NCI-H146 treated with DMSO at 0.1 percent for 48 hours (cell line): ENCODE measurements around the gene SULT1B1.
"Not testable (repeated sequence)": the region's sequence is repeated elsewhere in the genome, so short reads cannot be mapped to it uniquely, and the experiment has no call there.

Experiments
- DNase-seq: peaks from one replicate; lab custom pipeline; 2025; ENCODE audit not compliant: unreplicated experiment; lab: John Stamatoyannopoulos, UW

The SULT1B1 gene

DNA sequence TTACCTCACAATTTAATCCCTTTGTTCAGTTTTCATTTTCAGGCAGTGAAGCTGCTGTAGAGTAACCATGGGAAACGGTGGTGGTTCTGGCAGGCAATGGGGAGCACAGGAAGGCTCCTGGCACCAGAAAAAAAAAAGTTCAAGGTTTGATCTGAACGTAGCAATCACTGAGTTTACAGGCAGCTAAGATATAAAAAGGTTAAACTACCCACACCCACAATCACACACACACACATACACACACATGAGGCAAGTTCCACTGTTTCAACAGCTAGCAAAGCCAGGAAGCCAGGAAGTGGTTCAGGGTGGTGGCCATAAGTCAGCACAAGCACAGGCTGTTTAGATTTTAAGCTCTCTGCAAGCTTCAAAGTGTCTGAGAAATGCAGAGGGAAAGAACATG, at the start of gene SULT1B1:
Gene SULT1B1 (minus strand): TSS at position 166 of the 400 bp plus-strand sequence. CDS start 5,403 bp downstream, outside the sequence.
- DNase-seq: no peak

DNA sequence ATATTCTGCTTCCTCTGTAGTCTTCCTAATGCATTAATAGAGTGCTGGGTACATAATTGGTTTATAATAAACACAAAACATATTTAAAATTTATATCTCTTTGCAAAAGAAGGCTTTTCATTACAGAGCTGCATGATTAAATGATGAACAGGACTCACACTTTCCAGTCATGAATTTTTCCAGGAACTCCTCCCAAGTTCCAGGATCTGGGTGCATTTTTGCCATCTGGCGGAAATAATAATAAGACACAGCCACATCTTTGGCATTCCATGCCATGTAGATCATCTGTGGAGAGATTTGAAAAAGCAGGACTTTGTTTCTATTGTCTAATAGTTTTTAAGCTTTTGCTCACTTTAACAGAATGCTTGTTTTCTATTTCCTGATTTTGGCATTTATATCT, 40.2 kb upstream of the SULT1B1 start:
- DNase-seq: no peak

DNA sequence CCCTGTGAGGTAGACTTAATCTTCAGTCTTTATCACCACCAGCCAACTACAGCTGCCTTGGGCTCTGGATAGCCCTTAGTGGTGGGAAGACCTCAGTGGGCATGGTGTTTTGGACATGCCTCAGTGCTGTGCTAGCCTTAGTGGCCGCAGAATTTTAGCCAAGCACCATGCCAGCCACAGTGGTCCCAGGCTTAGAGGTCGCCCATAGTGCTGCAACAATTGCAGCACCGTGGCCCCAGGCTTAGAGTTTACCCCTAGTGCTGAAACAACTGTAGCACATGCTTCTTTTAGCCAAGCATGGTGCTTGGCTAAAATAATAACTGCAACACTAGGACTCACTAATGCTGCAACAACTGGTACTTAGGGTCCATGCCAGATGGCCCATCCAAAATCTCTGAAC, 38.9 kb upstream of the SULT1B1 start:
- no peak for DNase-seq

DNA sequence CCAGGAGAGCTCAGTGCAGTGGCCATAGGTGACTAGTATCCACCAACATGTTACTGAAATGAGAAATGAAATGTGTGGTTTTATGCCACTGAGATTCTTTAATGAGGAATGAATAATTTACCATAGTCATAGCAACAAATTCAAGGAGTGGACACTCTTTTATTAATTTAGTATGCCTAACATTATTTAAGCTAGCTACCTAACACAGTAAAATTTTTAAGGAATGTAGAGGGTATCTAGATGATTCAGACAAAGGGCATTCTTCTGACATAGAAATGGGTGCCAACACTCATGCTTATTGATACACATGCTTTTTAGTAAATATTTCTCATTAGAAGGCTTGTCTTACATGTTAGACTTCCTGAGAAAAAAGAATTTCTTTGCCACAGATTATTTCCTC, 33.3 kb upstream of the SULT1B1 start:
- DNase-seq: no peak

DNA sequence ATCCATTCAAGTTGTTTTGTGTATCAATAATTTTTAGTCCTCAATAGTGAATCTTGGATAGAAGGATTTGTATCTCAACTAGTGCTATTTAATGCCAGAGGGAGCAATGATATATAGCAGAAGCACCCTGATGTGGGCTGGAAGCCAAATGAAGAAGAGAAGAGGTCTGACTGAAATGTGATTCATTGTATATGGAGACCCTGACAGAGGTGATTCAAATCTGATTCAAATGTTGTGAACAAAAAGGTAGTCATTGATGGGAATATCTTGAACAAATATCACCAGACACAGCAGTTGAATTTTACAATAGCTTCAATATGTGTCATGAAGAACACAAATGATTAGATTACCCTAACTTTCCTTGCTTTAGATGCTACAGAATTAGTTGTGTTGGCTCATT, 27.5 kb upstream of the SULT1B1 start:
- no peak for DNase-seq

DNA sequence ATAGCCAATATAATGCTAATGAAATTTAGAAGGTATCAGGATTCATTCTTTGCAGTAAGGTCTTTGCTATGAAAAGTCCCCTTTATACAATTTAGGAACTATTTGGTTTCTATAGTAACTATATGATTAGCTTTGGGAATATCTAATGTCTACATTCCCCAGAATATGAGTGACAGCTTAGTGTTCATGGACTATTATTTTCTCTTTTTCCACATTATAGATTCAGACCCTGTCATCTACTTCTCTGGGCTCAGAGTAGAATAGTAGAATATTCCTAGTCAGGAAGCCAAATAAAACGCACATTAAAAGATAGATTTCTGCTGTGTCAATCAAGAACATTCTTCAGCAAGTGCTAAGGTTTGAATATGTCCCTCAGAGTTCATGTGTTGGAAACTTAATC, 26.1 kb upstream of the SULT1B1 start:
- DNase-seq: no peak

DNA sequence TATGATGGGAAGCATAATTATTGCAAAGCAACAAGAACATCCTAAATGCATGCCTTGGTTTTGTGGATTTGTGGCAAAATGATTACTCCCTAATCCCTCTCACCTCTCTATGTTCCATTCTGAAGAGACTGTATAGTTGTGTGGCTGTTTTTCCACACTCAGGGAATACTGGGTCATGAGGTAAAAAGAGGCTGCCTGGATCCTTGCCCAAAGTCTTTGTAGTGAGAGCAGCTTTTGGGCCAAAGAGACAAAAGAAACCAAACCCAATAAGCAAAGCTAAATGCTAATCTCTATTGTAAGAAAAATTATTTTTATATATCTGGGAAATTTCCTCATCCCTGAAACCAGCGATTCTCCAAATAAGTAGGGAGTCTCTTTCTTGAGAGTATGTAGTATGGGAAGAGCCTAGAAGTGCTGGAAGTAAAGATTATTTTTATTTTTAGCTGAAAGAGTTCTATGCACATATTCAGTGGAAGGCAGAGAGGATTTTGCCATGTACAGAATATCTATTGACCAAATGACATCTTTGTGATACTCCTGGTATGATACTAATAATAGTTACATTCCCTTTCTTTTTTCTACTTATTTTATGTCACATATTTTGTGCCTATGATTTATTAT, 24.9 kb upstream of the SULT1B1 start:
- no peak for DNase-seq

DNA sequence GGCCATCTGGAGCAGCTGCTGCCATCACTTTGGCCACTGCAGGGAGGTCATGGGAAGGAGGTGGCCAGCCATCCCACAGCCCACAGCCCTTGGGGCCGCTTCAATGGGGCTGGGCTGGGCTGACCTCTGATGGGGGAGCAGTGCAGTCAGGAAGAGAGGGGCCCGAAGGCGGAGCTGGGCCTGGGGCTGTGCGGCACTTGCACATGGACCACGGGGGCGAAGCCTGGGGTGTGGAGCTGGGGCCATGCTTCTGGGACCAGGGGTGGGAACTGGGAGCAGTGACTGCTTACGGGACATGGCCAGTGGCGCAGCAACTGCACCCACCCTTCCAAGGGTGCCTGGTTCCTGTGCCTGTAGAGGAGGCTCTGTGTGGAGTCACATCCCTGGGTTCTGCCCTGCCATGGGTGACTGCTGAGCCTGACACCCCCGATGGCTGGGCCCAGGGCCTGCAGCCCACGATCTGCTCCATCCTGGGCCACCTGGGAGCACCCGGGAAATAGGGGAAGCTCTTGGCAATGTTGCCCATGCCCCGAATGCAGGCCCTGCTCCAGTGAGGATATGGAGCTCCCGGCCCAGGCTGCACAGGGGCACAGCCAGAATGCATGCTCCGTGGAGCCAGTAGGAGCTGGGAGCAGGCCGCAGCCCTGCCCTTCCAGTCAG, 22.4 kb upstream of the SULT1B1 start:
- no peak for DNase-seq

DNA sequence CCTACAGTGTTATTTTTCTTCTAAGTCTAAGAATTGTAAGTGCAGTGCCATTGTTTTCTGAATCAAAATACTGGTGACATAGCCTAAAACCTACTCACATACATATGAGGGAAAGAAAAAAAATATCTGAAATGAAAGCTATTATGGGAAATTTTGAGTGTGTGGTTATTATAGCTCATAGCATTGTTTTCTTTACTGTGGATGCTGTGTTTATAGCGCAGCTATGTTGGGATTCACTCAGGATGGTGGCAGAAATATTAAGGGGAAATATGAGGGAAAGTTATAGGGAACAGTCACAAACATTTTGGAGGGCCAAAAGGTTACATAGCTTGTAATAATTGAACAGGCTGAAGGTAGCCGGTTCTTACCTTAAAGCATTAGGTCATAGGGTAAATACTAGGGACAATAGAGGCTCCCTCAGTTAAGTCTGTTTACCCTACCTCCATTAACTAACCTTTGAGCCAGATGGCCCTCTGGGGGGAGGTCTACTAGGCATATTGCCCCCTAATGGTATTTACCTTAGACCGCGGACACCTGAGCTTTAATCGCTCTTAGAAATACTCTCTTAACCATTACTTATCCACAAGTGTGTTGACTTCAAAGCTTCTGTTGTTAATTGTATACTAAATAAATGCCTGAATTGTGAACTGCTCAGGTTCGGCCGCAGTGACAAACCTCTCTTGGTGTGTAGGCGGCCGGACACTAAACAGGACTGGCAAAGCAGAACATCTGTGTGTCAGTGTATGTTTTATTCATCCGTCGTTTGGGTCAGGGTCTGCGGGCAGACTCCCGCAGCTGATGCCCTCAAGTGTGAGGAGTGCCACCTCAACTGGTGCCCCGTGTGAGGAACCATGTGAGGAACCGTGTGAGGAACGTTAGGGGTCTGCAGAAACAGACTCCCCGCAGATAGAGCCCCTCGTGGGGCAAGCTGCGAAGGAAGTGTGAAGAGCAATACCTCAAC, 21.3 kb upstream of the SULT1B1 start:
- DNase-seq: peak; percentile 95

DNA sequence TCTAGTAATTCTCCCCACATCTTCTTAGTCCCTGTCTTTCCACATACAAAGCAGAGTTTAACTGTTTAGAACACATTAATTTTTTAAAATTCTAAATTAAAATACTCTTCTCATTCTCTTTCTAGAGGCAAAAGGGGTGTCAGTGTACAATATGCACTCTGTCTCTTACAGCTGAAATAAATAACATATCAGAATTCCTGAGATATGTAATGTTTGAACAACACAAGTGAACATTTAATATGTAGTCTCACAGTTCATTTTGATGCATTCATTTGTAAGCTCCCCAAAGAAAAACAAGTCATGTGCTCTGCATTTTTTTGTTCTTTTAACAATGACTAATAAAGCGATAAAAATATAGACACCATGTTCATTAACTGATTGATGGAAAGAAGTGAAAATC, 19.7 kb upstream of the SULT1B1 start:
- DNase-seq: no peak

DNA sequence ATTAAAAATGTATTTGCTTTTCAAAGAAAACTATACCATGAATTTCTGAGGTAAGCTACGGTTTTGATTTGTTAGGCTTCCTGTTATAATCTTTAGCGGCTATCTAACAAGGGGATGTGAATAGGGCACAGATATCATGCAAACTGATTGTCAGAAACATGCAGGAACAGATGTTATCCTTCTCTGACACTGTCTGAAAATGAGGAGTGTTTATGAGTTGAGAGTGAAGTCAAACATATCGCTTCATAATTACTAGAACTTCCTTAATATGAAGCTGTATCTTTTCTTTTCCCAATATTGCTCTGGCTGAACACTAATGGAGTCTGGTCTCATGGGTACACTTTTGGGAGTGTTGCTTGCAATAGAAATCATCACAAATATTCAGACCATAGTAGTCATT, 16.3 kb upstream of the SULT1B1 start:
- no peak for DNase-seq

DNA sequence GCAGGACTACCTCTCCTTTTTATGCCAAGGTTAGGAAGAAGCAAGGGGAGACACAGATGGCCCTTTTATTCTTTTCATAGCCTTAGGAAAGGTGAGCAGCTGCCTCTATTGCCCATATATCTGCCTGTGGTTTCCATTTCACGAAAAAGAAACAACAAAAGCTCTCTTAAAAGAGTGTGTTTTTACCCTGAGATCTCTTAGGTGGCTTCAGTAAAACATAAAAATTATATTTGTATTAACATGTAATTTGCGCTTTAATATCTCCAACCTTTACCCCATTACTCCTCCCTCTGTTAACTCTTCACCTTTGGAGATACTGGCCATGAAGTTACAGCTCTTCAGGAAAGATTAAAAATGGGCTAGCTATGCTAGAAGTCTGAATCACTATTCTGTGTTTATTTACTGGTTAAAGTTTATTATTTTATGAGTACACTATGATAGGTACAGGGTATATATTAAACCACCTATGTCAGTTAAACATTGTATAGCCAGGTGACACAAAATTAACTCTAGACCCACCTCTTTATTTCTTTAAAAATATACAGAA, 15.0 kb upstream of the SULT1B1 start:
- no peak for DNase-seq

DNA sequence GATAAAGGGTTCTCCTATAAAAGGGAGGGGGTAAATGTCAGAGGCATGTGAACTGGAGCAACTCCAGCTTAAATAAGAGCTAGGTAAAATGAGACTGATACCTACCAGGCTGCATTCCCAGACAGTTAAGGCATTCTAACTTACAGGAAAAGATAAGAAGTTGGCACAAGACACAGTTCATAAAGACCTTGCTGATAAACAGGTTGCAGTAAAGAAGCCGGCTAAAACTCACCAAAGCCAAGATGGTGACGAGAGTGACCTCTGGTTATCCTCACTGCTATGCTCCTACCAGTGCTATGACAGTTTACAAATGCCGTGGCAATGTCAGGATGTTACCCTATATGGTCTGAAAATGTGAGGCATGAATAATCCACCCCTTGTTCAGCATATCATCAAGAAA, 13.1 kb upstream of the SULT1B1 start:
- DNase-seq: no peak

DNA sequence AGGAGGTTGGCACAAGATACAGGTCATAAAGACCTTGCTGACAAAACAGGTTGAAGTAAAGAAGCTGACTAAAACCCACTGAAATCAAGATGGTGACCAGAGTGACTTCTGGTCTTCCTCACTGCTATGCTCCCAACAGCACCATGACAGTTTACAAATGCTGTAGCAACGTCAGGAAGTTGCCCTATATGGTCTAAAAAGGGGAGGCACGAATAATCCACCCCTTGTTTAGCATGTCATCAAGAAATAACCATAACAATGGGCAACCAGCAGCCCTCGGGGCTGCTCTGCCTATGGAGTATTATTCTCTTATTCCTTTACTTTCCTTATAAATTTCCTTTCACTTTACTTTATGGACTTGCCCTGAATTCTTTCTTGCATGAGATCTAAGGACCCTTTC, 8.1 kb upstream of the SULT1B1 start:
- DNase-seq: not testable (repeated sequence)

DNA sequence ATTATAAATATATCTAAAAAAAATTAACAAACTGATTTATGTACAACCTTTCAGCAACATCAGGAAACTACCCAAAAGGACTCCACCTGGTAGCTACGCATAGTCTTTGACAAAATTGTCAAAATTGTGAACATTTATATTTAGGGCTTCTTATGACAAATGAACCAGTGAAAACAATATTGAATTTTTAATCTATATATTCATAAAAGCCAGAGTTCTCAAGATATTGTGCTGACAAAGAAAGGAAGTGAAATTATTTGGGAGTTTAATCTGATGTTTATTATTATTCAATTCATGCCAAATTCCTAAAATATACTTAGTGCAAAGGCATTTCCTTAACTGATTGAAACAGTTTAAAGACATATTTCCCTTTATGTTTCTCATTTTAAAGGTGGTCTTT, 5.3 kb upstream of the SULT1B1 start:
- DNase-seq: no peak

DNA sequence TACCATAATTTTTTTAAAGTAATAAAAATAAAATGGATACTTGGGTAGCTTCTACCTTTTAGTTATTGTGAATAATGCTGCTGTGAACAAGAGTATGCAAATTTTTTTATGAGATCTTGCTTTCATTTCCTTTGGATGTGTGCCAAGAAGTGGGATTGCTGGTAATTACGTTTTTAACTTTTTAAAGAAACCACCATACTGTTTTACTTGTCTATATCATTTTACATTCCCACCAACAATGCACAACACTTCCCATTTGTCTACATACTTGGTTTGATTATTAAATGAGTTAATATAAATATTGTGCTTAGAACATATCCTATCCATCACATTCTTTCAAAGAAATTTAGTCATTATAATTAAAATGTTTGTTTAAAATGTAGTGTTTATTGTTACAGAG, 3.9 kb upstream of the SULT1B1 start:
- DNase-seq: no peak

DNA sequence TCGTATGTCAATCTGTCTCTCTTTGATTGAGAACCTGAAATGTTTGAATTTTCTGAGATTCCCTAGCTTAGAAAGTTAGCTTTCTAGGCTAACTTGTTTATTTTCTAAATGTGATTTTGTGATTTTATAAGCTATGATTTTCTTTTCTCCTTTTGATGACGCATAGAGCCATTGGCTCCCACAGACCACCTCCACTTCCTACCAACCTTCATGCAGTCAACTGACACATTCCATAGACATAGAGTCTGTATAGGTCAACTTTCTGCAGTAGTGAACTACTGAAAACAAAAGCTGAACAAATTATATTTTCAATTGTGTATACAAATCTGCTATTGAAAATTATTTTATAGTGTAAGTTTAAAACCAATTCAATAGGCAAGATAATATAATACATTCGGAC, 2.8 kb upstream of the SULT1B1 start:
- no peak for DNase-seq

DNA sequence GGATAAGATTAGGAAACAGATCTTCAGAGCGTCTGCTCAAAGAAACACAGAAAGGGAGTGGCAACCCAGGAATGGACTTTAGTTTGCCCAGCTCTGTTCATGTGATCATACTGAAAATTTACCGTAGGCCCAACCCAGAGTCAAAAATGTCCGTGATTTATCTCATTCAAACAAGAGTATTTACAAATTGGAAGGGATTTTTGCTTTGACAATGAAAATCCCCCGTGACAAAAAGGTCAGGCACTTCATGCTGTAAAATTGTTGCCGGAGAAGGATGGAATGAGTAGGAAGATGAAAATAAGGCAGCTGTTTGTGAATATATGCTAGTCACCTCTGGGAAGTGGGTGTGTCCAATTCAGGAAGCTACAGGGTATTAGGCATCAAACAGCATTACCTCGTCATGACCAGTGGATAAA, 1.2 kb downstream of the SULT1B1 start:
- no peak for DNase-seq

DNA sequence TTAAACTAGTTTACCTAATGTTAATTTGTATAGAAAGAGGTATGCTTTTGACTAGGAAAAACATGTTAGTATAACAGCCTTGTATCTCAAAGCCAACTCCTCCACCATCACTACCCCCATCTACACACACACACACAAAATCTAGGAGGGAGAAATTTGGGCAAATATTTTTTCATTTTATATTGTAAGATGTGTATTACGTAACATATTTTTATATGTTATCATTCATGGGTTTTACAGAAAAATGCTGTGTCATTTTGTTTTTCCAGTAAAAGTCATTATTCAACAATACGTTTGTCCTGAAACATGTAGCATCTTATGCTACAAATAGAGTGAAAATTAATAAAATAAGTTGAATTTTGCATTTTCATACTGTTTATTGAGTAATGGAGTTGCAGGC, 3.0 kb downstream of the SULT1B1 start:
- no peak for DNase-seq

DNA sequence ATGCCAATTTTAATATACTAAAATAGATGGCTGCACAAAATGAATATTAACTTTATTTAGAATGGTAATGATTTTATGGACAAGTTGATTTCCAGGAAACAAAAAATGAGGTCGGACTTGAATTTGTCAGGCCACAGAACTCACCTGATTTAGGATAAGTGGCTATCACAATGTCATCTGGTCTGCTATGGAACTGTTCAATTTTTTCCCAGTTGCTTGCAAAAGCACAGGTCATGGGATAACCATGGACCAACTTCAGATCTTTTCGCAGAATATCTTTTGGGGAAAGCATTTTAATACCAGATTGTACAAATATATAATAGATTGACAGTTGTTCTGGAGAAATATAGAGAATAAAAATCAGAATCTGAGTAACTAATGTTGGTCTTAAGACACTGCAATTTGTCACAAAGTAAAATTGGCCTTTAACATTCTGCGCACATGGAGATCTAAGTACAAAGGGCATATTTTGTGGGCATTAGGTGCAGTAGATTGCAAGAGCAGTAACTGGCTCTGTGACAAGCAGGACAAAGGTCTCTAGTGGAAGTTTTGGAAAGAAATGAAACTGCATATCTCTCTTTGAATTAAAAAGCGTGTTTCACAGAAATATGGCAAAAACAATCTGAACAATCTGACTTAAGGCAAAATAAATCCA, 5.4 kb downstream of the SULT1B1 start:
- DNase-seq: no peak

DNA sequence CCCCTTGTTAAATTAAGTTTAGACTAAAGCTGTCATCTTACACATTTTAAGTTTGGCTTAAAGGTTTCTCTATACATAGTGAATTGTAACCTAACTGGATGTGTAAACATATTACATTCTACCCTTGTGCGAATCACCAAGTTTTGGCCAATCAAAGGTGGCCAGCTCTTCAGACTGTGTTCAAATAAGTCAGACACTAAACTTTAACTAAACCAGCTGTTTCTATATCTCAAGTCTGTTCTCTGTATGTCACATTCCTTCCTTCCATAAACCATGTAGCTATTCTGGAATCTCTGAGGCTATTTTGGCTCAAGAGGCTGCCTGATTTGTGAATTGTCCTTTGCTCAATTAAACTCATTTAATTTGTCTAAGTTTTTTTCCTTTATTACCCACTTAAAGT, 6.7 kb downstream of the SULT1B1 start:
- DNase-seq: no peak
